Measurements from ENCODE around the gene COPB1. TPM values are rescaled to one million over a fixed set of nuclear protein-coding genes. Genes with fewer than 3 reads are reported as not detected.

COPB1 gene
- total and polyA plus RNA-seq, 7 donors, result 24.7 to 52.1 (median 35.1) TPM

- DNase-seq (peak; percentile 94 to 97), ATAC-seq (peak; percentile 96 to 98 (median 98))
- H3K27ac ChIP-seq, result peak within 1 kb of the TSS; percentile 94
- H3K9me3 ChIP-seq, result no peaks in the 10 kb centered on the region
- peaks cover 12% of the 10 kb centered on the region for H3K4me1 ChIP-seq
- WGBS, 3 donors, result 0% methylated on average over 56 of the region's 56 CpGs
- H3K27me3 ChIP-seq (ENCODE audit: insufficient read depth in 3 of 3, low read length in 2 of 3), result no peaks in the 10 kb centered on the region
- peak within 1 kb of the TSS; percentile 96 for H3K4me3 ChIP-seq
- intact Hi-C loops (cut with DNase I), result loop anchor here (5.0 to 10.0 kb wide), 2 partner anchors 125 to 372 kb away; partner anchors contain the start of genes CYP2R1 (in 2 of the 2) and PDE3B (in 1 of the 2)
- TF ChIP-seq, protein P1, sequence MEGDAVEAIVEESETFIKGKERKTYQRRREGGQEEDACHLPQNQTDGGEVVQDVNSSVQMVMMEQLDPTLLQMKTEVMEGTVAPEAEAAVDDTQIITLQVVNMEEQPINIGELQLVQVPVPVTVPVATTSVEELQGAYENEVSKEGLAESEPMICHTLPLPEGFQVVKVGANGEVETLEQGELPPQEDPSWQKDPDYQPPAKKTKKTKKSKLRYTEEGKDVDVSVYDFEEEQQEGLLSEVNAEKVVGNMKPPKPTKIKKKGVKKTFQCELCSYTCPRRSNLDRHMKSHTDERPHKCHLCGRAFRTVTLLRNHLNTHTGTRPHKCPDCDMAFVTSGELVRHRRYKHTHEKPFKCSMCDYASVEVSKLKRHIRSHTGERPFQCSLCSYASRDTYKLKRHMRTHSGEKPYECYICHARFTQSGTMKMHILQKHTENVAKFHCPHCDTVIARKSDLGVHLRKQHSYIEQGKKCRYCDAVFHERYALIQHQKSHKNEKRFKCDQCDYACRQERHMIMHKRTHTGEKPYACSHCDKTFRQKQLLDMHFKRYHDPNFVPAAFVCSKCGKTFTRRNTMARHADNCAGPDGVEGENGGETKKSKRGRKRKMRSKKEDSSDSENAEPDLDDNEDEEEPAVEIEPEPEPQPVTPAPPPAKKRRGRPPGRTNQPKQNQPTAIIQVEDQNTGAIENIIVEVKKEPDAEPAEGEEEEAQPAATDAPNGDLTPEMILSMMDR (IDR thresholded peaks at IDR 0.05), result peak; percentile 58
- peaks cover 0 to 37% of the 10 kb centered on the region in 2 donors for H3K36me3 ChIP-seq (ENCODE audit: insufficient read depth in 1 of 2, low read depth in 1 of 2)
Measured at GRCh38 chr11:14519917-14520746, 20.5 kb upstream of the COPB1 start, which contains the start of gene PSMA1. TSS of gene PSMA1 (minus strand) at chr11:14520386. CDS start at chr11:14520299, 87 bp downstream.

GRCh38 chr11:14519597-14519916 lies 19.9 kb upstream of the COPB1 start:
- WGBS, 3 donors, result 0 to 1% (median 1%) methylated on average over 10 of the region's 10 CpGs
- peak overlapping the region; percentile 94 for H3K27ac ChIP-seq
- no peaks in the 10 kb centered on the region for H3K9me3 ChIP-seq
- DNase-seq, result no peak
- peaks cover 12% of the 10 kb centered on the region for H3K4me1 ChIP-seq
- H3K27me3 ChIP-seq (ENCODE audit: insufficient read depth in 3 of 3, low read length in 2 of 3), result no peaks in the 10 kb centered on the region
- TF ChIP-seq, protein P1 (IDR thresholded peaks at IDR 0.05), result no peak
- intact Hi-C loops (cut with DNase I), result no loop called here
- peaks cover 0 to 43% of the 10 kb centered on the region in 2 donors for H3K36me3 ChIP-seq (ENCODE audit: insufficient read depth in 1 of 2, low read depth in 1 of 2)
- peak; percentile 21 to 50 (median 29) for ATAC-seq
- peak overlapping the region; percentile 96 for H3K4me3 ChIP-seq

GRCh38 chr11:14518820-14519219 lies 19.2 kb upstream of the COPB1 start:
- Histone ChIP-seq H3K36me3 (ENCODE audit: insufficient read depth in 1 of 2, low read depth in 1 of 2) (peaks cover 0 to 51% of the 10 kb centered on the region in 2 donors), H3K27me3 (ENCODE audit: insufficient read depth in 3 of 3, low read length in 2 of 3) (no peaks in the 10 kb centered on the region), H3K4me3 (peak overlapping the region; percentile 96), H3K27ac (peak overlapping the region; percentile 94), H3K9me3 (no peaks in the 10 kb centered on the region), H3K4me1 (peaks cover 12% of the 10 kb centered on the region)
- WGBS, 3 donors, result 78 to 88% (median 80%) methylated on average over 3 of the region's 3 CpGs
- TF ChIP-seq, protein P1 (IDR thresholded peaks at IDR 0.05), result no peak
- no peak for DNase-seq
- intact Hi-C loops (cut with DNase I), result no loop called here
- no peak for ATAC-seq

DNA sequence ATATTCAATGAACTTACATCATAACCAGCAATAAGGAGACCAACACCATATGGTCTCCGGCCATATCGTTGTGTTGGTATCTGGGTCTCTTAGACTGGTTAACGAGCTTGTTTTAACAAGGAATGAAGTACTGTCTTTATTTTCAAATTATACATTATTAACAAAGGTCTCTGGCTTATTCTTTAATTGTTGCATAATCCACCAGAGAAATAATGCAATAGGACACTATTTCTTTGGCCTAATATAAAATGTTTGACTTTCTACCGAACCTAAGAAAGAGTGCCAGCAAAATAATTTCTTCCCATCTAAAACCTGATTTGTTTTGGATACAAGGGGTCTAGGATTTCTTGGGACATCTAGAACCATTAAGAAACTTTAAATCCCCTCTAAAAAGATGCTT lies 14.2 kb upstream of the COPB1 start:
- Histone ChIP-seq H3K4me1 (peaks cover 8% of the 10 kb centered on the region), H3K27me3 (ENCODE audit: insufficient read depth in 3 of 3, low read length in 2 of 3) (no peaks in the 10 kb centered on the region), H3K27ac (no peak overlapping the region), H3K36me3 (ENCODE audit: insufficient read depth in 1 of 2, low read depth in 1 of 2) (peaks cover 16 to 100% of the 10 kb centered on the region in 2 donors), H3K9me3 (no peaks in the 10 kb centered on the region), H3K4me3 (no peak overlapping the region)
- intact Hi-C loops (cut with DNase I), result loop anchor here in 1 of 2 donors (5.0 kb wide), 1 partner anchor 51 kb away; no protein-coding TSS in a partner anchor
- WGBS, 3 donors, result 95 to 99% (median 97%) methylated on average over 4 of the region's 4 CpGs
- DNase-seq (no peak), ATAC-seq (no peak)
- TF ChIP-seq, protein P1 (IDR thresholded peaks at IDR 0.05), result no peak

Measured in psoas muscle (tissue), 8 donors.